Measurements from ENCODE around the gene MAP1B.

Gene MAP1B

GRCh38 chr5:72107131-72107900 is at the start of gene MAP1B:
MAP1B (plus strand) TSS chr5:72107475; CDS start chr5:72107532, 57 bp downstream.
- FAIRE-seq: no peak
- DNase-seq (ENCODE audit: insufficient read length, low spot score): peak; percentile 69
- peak; percentile 92 for TF ChIP-seq POLR2A (IDR thresholded peaks at IDR 0.05; ENCODE audit: low read depth, low read length)

- FAIRE-seq (no peak), DNase-seq (ENCODE audit: insufficient read length, low spot score) (no peak)
- no peak for TF ChIP-seq POLR2A (IDR thresholded peaks at IDR 0.05; ENCODE audit: low read depth, low read length)
These were observed 49.5 kb upstream of the MAP1B start for GRCh38 chr5:72057816-72058215.

GRCh38 chr5:72063219-72063819 is 44.0 kb upstream of the MAP1B start:
- FAIRE-seq: no peak
- no peak for DNase-seq (ENCODE audit: insufficient read length, low spot score)
- TF ChIP-seq POLR2A (IDR thresholded peaks at IDR 0.05; ENCODE audit: low read depth, low read length): no peak

DNA sequence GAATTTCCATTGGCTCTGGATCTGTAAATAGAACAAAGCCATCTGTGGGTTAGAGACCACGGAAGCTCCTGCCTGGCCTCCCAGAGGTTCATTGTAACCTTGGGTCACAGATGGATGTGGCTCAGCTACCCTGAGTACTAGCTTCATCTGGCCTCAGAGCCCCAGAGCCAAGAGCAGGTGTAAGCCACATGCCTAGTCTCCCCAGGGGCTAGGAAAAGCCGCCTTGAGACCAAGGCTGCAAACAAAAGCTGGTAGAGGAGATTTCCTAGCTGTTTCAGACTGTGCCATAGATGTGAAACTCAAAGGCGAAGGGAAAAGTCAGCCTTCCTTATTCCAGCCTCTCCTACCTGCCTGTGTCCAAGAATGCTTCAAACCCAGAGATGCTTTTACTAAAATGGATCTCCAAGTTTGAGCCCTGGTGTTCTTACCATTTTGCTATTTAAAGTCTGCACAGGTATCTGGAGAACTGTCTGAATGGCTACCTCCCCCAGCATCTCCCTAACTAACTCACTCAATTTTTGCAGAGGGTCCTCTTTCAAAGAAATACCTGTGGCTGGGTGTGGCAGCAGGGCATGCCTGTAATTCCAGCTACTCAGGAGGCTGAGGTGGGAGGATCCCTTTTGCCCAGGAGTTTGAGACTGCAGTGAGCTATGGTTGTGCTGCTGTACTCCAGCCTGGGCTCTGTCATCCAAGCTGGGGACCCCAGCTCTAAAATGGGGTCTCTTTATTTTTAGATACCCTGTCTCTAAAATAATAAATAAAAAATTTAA is 42.3 kb upstream of the MAP1B start:
- FAIRE-seq (no peak), DNase-seq (ENCODE audit: insufficient read length, low spot score) (no peak)
- TF ChIP-seq POLR2A (IDR thresholded peaks at IDR 0.05; ENCODE audit: low read depth, low read length): no peak

DNA sequence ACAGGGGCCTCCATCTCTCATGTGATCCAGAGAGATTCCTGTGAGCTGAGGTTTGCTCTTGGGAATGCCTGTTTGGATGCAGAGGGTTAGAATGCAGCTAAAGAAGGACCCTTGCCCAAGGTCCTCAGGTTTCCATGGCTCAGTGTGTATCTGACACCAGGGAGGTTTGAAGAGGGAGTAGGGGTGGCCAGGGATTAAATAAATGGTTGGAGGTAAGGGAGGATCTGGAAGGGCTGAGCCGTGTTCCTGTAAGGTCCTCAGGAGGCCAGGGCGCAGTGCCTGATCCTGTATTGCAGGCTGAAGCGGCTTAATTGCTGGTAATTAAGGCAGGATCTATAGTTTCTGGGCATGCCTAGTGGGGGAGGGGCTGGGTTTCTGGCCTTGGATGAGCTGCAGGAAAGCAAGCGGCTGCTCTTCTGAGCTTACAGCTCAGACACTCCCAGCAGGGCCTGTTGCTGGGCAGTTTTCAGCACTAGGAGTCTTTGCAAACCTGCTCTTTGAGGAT is 41.5 kb upstream of the MAP1B start:
- no peak for DNase-seq (ENCODE audit: insufficient read length, low spot score)
- TF ChIP-seq POLR2A (IDR thresholded peaks at IDR 0.05; ENCODE audit: low read depth, low read length): no peak
- FAIRE-seq: no peak

GRCh38 chr5:72066705-72067107 is 40.6 kb upstream of the MAP1B start:
- peak; percentile 65 for FAIRE-seq
- DNase-seq (ENCODE audit: insufficient read length, low spot score): peak; percentile 52
- TF ChIP-seq POLR2A (IDR thresholded peaks at IDR 0.05; ENCODE audit: low read depth, low read length): no peak

DNA sequence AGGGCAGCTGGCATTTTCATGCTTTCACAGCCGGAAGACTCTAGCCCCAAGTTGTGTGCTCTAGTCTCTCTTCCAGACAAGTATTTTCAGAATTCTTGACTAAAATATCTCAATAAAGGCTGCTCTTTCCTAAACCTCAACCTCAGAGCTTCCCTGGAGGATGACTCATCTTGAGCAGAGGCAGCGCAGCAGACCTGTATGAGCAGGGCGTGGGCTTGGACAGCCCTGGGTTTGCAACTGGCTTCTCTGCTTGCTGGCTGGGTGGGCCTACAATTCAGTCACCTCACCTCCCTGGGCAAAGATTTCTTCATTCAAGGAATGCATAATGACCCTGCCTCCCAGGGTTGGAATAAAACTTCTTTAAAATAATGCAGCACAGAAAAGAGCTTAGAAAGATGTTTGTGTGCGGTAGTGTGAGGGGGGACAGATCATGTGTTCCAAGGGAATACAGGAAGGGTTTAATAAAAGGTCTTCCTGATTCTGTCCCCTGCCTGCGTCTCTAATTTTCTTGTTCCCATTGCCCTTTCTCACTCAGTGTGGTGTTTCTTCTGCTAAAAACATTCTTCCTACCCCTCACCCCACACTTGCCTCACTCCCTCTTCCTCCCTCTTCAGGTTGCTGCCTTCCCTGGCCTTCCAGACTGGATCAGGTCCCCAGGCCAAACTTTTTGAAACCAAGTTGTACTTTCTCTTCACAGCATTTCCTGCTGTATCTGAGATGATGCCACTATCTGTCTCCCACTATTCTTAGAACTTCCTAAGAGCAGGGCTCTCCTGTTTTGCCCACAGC is 39.4 kb upstream of the MAP1B start:
- DNase-seq (ENCODE audit: insufficient read length, low spot score) (peak; percentile 70), FAIRE-seq (peak; percentile 72)
- no peak for TF ChIP-seq POLR2A (IDR thresholded peaks at IDR 0.05; ENCODE audit: low read depth, low read length)

- no peak for FAIRE-seq
- DNase-seq (ENCODE audit: insufficient read length, low spot score): no peak
- TF ChIP-seq POLR2A (IDR thresholded peaks at IDR 0.05; ENCODE audit: low read depth, low read length): no peak
These were observed 36.7 kb upstream of the MAP1B start for GRCh38 chr5:72070529-72070928.

- DNase-seq (ENCODE audit: insufficient read length, low spot score) (no peak), FAIRE-seq (no peak)
- TF ChIP-seq POLR2A (IDR thresholded peaks at IDR 0.05; ENCODE audit: low read depth, low read length): no peak
These were observed 35.4 kb upstream of the MAP1B start for GRCh38 chr5:72071906-72072305.

DNA sequence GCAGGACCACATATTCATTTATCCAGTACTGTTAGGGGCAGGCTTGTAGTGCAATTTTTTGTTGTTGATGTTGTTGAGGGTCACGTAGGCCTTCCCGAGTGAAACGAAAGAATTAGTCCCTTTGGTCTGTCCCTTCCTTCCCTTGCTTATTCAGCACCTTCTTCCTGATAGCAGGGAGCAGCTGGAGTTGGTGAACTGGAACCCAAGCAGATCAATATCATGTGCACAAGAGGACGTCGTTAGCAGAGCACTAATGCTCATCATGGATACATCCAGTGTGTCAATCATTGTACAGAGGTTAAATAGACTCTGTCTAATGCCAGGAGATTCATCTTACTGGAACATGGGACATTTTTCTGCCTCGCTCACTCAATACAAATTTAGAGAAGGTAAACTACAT is 33.0 kb upstream of the MAP1B start:
- TF ChIP-seq POLR2A (IDR thresholded peaks at IDR 0.05; ENCODE audit: low read depth, low read length): no peak
- FAIRE-seq (no peak), DNase-seq (ENCODE audit: insufficient read length, low spot score) (no peak)

DNA sequence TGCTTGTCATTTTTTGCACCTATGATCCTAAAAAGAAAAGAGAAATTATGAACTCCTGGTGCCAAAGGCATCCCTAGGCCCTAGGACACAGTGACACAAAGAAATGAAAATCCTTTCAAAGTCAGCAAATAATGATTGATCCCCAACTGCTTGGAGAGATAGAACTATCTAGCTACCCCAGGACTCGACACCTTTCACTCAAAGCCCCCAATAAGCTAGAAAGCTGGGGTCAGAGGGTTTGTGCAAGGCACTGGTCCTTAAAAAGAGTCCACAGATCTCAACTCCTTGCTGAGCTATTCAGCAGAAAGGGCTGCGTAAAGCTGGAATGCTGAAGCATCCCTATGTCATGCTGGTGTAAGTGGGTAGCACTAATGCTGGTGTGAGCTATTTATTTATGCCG is 31.8 kb upstream of the MAP1B start:
- no peak for DNase-seq (ENCODE audit: insufficient read length, low spot score)
- no peak for FAIRE-seq
- no peak for TF ChIP-seq POLR2A (IDR thresholded peaks at IDR 0.05; ENCODE audit: low read depth, low read length)

- no peak for FAIRE-seq
- TF ChIP-seq POLR2A (IDR thresholded peaks at IDR 0.05; ENCODE audit: low read depth, low read length): no peak
- no peak for DNase-seq (ENCODE audit: insufficient read length, low spot score)
These were observed 30.5 kb upstream of the MAP1B start for GRCh38 chr5:72076621-72077300.

- TF ChIP-seq POLR2A (IDR thresholded peaks at IDR 0.05; ENCODE audit: low read depth, low read length): no peak
- DNase-seq (ENCODE audit: insufficient read length, low spot score) (no peak), FAIRE-seq (no peak)
These were observed 29.9 kb upstream of the MAP1B start for GRCh38 chr5:72077390-72077789.
